T-cell (primary cell): ENCODE results near the gene EPHA10. TPM values are rescaled to one million over a fixed set of nuclear protein-coding genes. Genes with fewer than 3 reads are reported as not detected.

Experiments
- ATAC-seq, 4 experiments: fragments of 200-7000 bp in 3 of 4; fragments of 150-1000 bp in 1 of 4; cut with Tn5 transposase; replicated peaks in 1 of 4; 1 replicate in 3 of 4; 2 replicates in 1 of 4; pipeline ENCODE4 v1.10.0; 2021; ENCODE audit warnings: moderate library complexity in 3 of 4, mild to moderate bottlenecking in 2 of 4, moderate number of reproducible peaks in 1 of 4
- CTCF ChIA-PET, 2 donors: fragments of 300-600 bp; sonication (Branson Sonifier 250); formaldehyde crosslinking; loops; one replicate each; lab custom pipeline; 2022; ENCODE audit warnings: antibody characterized with exemption in 2 of 2; lab: Charles Lee
- POLR2A ChIA-PET, 2 donors: fragments of 300-600 bp; sonication (Branson Sonifier 250); formaldehyde crosslinking; loops; one replicate each; lab custom pipeline; 2022; ENCODE audit warnings: antibody characterized with exemption in 2 of 2; lab: Charles Lee
- DNase-seq, 35 experiments: peaks; one replicate each; pipeline versions ENCODE4 v3.0.0 to v3.0.0-alpha.2; 2013 to 2023
- H3K27ac ChIP-seq: one replicate; pipeline ENCODE4 v1.5.1; 2013; ENCODE audit warnings: low read length
- H3K27me3 ChIP-seq, 2 experiments: replicated peaks in 1 of 2; 1 replicate in 1 of 2; 2 replicates in 1 of 2; pipeline versions ENCODE4 v1.6.1 to v1.7.0; 2013; ENCODE audit warnings: low read length in 1 of 2, mixed read lengths in 1 of 2; ENCODE audit not compliant: control insufficient read depth in 2 of 2, insufficient read depth in 2 of 2; ENCODE audit errors: extremely low read depth in 1 of 2
- H3K36me3 ChIP-seq, 2 donors: 1 replicate in 1 of 2; 2 replicates in 1 of 2; pipeline versions ENCODE4 v1.6.1 to v1.7.0; 2013; ENCODE audit warnings: low read length in 1 of 2; ENCODE audit not compliant: control insufficient read depth in 2 of 2, insufficient read depth in 1 of 2; ENCODE audit errors: extremely low read depth in 1 of 2
- H3K4me1 ChIP-seq, 2 experiments: 1 replicate in 1 of 2; 2 replicates in 1 of 2; pipeline versions ENCODE4 v1.6.1 to v1.7.0; 2013; ENCODE audit warnings: low read length in 2 of 2, mixed read lengths in 1 of 2; ENCODE audit not compliant: insufficient read depth in 2 of 2, control insufficient read depth in 1 of 2; ENCODE audit errors: extremely low read depth in 1 of 2
- H3K4me3 ChIP-seq, 2 donors: 1 replicate in 1 of 2; 2 replicates in 1 of 2; pipeline versions ENCODE4 v1.5.1 to v1.7.0; 2013; ENCODE audit warnings: mild to moderate bottlenecking in 2 of 2, low read length in 1 of 2, moderate library complexity in 1 of 2; ENCODE audit not compliant: control insufficient read depth in 1 of 2; ENCODE audit errors: extremely low read depth in 1 of 2
- H3K9me3 ChIP-seq: 2 replicates; pipeline ENCODE4 v1.7.0; 2013
- H3K27ac Mint-ChIP-seq, 2 donors: one replicate each; pipeline ENCODE4 v1.8.0; 2020 to 2021; ENCODE audit warnings: mild to moderate bottlenecking in 2 of 2, mixed read lengths in 2 of 2
- H3K27me3 Mint-ChIP-seq, 2 donors: one replicate each; pipeline ENCODE4 v1.8.0; 2021 to 2022; ENCODE audit warnings: mixed read lengths in 2 of 2
- H3K36me3 Mint-ChIP-seq: one replicate; pipeline ENCODE4 v1.8.0; 2021; ENCODE audit warnings: mixed read lengths
- H3K4me1 Mint-ChIP-seq, 3 donors: one replicate each; pipeline ENCODE4 v1.8.0; 2020 to 2022; ENCODE audit warnings: mixed read lengths in 3 of 3, mild to moderate bottlenecking in 1 of 3
- H3K4me3 Mint-ChIP-seq, 3 donors: one replicate each; pipeline ENCODE4 v1.8.0; 2020 to 2022; ENCODE audit warnings: mild to moderate bottlenecking in 3 of 3, mixed read lengths in 3 of 3, moderate library complexity in 3 of 3
- H3K9me3 Mint-ChIP-seq, 3 donors: one replicate each; pipeline ENCODE4 v1.8.0; 2020 to 2022; ENCODE audit warnings: mixed read lengths in 3 of 3
- WGBS: methylation state at CpG from one replicate; pipeline ENCODE4 v1.1.5; 2013; ENCODE audit warnings: missing lambda C conversion rate; ENCODE audit not compliant: insufficient coverage; 5-methylcytosine and 5-hydroxymethylcytosine counted together
- total RNA-seq, 35 experiments: library from RNA in 6 of 35; stranded (reverse) in 6 of 35; fragments of 120-200 nt in 1 of 35; gene quantifications; one replicate each; pipeline versions ENCODE4 v1.2.1 to v1.2.4 and lab custom pipeline; 2013 to 2026

The EPHA10 gene
- total RNA-seq, 5 donors from 2014 or later (not counting 1 experiment from before 2014, with no cell fraction given), result 0.35 to 1.4 (median 0.72) TPM; not detected in 2

DNA sequence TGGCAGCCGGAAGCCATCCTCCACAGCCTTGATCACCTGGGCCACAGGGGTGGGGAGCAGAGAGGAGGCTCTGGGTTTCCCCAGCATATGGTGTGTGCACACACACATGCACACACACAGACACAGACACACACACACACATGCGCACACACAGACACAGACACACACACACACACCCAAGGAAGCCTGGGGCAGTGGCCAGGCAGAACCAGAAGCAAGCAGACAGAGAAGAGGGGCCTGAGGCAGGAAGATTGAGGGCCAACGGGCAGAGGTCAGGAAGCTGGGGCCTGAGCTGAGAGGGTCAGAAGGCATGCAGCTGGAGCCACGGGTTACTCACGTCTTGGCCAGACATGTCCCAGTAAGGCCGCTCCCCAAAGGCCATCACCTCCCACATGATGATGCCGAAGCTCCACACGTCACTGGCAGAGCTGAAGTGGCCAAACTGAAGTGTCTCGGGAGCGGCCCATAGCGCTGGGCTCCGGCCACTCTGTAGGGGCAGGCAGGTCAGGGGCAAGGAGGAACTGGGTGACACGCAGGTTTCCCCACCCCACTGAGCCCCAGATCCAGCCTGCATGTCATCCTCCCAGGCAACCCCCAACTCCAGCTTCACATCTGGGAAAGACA, 45.2 kb downstream of the EPHA10 start:
- ChIA-PET CTCF (no interaction called here), POLR2A (interaction anchor here in 1 of 2 donors (0.6 kb wide), 1 partner anchor 153 kb away, joined by 3 read pairs; no protein-coding TSS in a partner anchor)
- Mint-ChIP-seq H3K36me3 (no peaks in the 10 kb centered on the region), H3K4me3 (no peak overlapping the region), H3K4me1 (no peaks in the 10 kb centered on the region), H3K9me3 (no peaks in the 10 kb centered on the region), H3K27me3 (peaks cover 7 to 14% of the 10 kb centered on the region in 2 donors), H3K27ac (no peak overlapping the region)
- 93% methylated on average over 3 of the region's 13 CpGs for WGBS
- ATAC-seq (no peak), DNase-seq (no peak)
- Histone ChIP-seq H3K4me3 (no peak overlapping the region), H3K27me3 (peaks cover 0 to 34% of the 10 kb centered on the region in 2 experiments), H3K36me3 (no peaks in the 10 kb centered on the region), H3K9me3 (no peaks in the 10 kb centered on the region), H3K4me1 (no peaks in the 10 kb centered on the region), H3K27ac (no peak overlapping the region)

DNA sequence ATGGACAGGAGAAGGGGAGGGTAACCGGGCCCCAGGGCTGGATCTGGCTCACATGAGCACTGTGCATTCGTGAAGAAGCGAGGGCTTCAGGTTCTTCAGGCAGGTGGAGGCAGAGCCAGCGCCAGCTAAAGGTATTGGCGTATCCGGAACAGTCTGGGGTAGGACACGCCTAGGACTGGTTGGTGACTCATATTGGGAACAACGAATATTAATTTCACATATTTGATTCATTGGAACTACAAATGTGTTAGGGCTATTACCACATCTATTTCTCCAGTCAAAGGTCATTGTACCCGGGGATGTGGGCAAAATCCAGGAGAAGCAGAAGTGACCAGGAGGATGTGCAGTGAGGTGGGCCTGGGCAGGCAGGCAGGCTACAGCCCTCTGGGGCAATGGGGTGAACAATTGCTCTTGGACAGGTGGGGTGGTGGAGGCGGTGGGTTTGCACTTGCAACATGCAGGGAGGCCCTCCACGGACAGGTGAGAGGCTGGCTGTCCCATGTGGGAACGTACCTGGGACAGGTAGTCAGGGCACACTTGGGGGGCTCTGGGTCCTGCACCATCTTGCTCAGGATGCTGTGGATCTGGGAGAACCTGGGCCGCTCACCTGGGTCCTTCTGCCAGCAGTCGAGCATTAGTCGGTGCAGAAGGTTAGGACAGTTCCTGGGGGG, 45.9 kb downstream of the EPHA10 start:
- 69% methylated on average over 5 of the region's 15 CpGs for WGBS
- no peaks in the 10 kb centered on the region for H3K9me3 ChIP-seq
- H3K36me3 ChIP-seq, result no peaks in the 10 kb centered on the region
- Mint-ChIP-seq H3K4me1 (no peaks in the 10 kb centered on the region), H3K36me3 (no peaks in the 10 kb centered on the region), H3K4me3 (no peak overlapping the region), H3K27me3 (peaks cover 3 to 8% of the 10 kb centered on the region in 2 donors), H3K27ac (no peak overlapping the region), H3K9me3 (no peaks in the 10 kb centered on the region)
- no peak overlapping the region for H3K4me3 ChIP-seq
- no peak for ATAC-seq
- ChIA-PET CTCF (interaction anchor here in 1 of 2 donors (0.6 kb wide), 1 partner anchor 108 kb away, joined by 3 read pairs; no protein-coding TSS in a partner anchor), POLR2A (no interaction called here)
- no peak overlapping the region for H3K27ac ChIP-seq
- peaks cover 0 to 34% of the 10 kb centered on the region in 2 experiments for H3K27me3 ChIP-seq
- no peak for DNase-seq
- H3K4me1 ChIP-seq, result no peaks in the 10 kb centered on the region

DNA sequence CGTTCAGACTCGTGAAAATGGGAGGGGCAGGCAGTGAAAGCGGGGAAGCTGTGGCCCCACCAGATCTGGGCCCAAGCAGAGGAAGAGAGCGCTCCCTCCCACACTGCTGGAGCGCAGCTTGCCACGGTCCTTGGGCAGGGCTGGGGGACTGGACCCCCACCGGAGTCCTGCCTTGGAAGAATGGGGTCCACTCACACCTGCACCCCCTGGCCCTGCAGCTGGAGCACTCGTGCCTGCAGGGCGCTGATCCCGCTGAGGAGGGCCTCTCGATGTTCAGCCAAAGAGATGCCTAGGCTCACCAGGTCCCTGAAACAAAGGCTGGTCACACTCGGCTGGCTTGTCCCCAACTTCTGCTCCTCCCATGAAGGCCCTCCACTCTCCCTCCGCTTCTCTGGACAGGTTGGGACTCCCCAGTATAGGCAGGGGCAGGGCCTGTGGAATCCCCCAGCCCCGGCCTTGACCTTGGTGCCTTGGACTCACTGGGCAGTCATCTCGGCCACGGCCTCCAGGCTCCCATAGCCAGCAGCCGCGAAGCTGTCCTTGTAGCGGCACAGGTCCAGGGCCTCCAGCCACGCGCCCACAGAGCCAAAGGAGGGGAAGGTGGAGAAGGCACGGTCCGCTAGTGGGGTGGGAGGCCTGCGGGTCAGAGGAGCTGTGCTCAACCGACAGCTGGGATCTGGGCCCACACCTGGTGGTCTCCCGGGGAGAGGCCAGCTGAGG, 46.6 kb downstream of the EPHA10 start:
- H3K27ac ChIP-seq, result no peak overlapping the region
- H3K36me3 Mint-ChIP-seq, result no peaks in the 10 kb centered on the region
- ChIA-PET POLR2A (no interaction called here), CTCF (interaction anchor here in 1 of 2 donors (0.6 kb wide), 1 partner anchor 107 kb away, joined by 3 read pairs; no protein-coding TSS in a partner anchor)
- no peaks in the 10 kb centered on the region for H3K4me1 Mint-ChIP-seq
- no peak overlapping the region for H3K4me3 Mint-ChIP-seq
- no peaks in the 10 kb centered on the region for H3K36me3 ChIP-seq
- no peak overlapping the region for H3K4me3 ChIP-seq
- no peaks in the 10 kb centered on the region for H3K9me3 ChIP-seq
- H3K4me1 ChIP-seq, result no peaks in the 10 kb centered on the region
- 86% methylated on average over 23 of the region's 26 CpGs for WGBS
- H3K9me3 Mint-ChIP-seq, result no peaks in the 10 kb centered on the region
- DNase-seq (no peak), ATAC-seq (no peak)
- H3K27ac Mint-ChIP-seq, result no peak overlapping the region
- peaks cover 0 to 31% of the 10 kb centered on the region in 2 experiments for H3K27me3 ChIP-seq
- peaks cover 0 to 5% of the 10 kb centered on the region in 2 donors for H3K27me3 Mint-ChIP-seq

DNA sequence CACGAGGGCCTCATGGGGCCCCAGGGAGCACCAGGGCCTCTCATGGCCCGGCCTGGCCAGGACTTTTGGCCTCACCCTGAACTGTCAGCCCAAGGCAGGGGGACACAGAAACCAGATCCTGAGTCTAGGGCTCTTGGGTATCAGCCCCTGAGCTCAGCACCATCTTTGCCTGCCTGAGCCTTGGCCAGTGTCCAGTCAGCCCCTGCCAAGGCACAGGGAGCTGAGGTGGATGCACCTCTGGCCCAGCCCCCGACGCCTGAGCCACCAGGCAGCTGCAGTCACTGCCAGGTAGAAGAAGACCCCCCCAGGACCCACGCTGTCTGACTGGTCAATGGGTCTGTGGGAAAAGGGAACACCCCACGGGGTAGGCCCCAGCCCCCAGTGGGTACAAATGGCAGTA, 47.3 kb downstream of the EPHA10 start:
- Mint-ChIP-seq H3K4me1 (no peaks in the 10 kb centered on the region), H3K27me3 (peaks cover 0 to 5% of the 10 kb centered on the region in 2 donors), H3K4me3 (no peak overlapping the region), H3K36me3 (no peaks in the 10 kb centered on the region), H3K27ac (no peak overlapping the region), H3K9me3 (no peaks in the 10 kb centered on the region)
- ATAC-seq (no peak), DNase-seq (no peak)
- Histone ChIP-seq H3K36me3 (no peaks in the 10 kb centered on the region), H3K27me3 (peaks cover 0 to 31% of the 10 kb centered on the region in 2 experiments), H3K27ac (no peak overlapping the region), H3K4me3 (no peak overlapping the region), H3K4me1 (no peaks in the 10 kb centered on the region), H3K9me3 (no peaks in the 10 kb centered on the region)
- ChIA-PET POLR2A (no interaction called here), CTCF (interaction anchor here in 1 of 2 donors (0.6 kb wide), 1 partner anchor 117 kb away, joined by 15 read pairs; no protein-coding TSS in a partner anchor)
- whole genome bisulfite sequencing, result 94% methylated on average over 3 of the region's 6 CpGs

DNA sequence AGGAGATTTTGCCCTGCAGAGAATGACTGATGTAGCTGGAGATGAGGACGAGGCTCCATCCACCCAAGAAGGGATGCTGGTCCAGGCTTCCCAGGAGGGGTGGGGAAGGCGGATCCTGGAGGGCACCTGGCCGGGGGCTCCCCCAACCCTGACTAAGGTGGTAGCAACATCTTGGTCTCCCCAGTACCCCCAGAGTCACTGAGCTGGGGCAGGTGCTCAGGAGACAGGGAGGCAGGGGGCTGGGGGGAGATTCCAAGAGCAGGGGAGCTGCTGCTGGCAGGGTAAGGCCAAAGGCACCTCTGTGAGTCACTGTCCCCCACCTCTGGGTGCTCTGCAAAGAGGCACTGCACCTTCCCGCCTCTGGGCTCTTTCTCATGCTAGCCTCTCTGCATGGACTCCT, 48.6 kb downstream of the EPHA10 start:
- H3K4me1 Mint-ChIP-seq, result no peaks in the 10 kb centered on the region
- H3K36me3 Mint-ChIP-seq, result no peaks in the 10 kb centered on the region
- peaks cover 0 to 5% of the 10 kb centered on the region in 2 donors for H3K27me3 Mint-ChIP-seq
- H3K27me3 ChIP-seq, result peaks cover 0 to 25% of the 10 kb centered on the region in 2 experiments
- H3K4me1 ChIP-seq, result no peaks in the 10 kb centered on the region
- H3K36me3 ChIP-seq, result no peaks in the 10 kb centered on the region
- H3K9me3 Mint-ChIP-seq, result no peaks in the 10 kb centered on the region
- 73% methylated on average over 2 of the region's 4 CpGs for WGBS
- CTCF ChIA-PET, result no interaction called here
- POLR2A ChIA-PET, result no interaction called here
- no peak overlapping the region for H3K27ac ChIP-seq
- no peak overlapping the region for H3K4me3 Mint-ChIP-seq
- no peak overlapping the region for H3K27ac Mint-ChIP-seq
- ATAC-seq (no peak), DNase-seq (no peak)
- no peak overlapping the region for H3K4me3 ChIP-seq
- no peaks in the 10 kb centered on the region for H3K9me3 ChIP-seq

DNA sequence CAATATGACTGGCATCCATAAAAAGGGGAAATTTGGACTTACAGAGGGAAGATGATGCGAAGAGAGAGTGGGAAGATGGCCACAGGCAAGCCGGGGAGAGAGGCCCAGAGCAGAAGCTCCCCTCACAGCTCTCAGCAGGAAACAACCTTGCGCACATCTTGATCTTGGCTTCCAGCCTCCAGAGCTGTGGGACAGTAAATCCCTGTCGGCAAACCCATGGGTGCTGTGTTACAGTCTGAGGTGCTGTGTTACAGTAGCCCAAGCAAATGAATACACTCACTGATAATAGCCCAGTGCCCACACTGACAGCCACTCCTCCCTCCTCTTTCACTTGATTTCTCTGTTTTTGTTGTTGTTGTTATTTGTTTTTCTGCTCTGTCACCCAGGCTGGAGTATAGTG, 50.2 kb downstream of the EPHA10 start:
- H3K27ac ChIP-seq, result no peak overlapping the region
- H3K4me1 ChIP-seq, result no peaks in the 10 kb centered on the region
- H3K36me3 ChIP-seq, result no peaks in the 10 kb centered on the region
- Mint-ChIP-seq H3K4me1 (no peaks in the 10 kb centered on the region), H3K9me3 (no peaks in the 10 kb centered on the region), H3K27me3 (peaks cover 0 to 5% of the 10 kb centered on the region in 2 donors), H3K36me3 (no peaks in the 10 kb centered on the region), H3K27ac (no peak overlapping the region), H3K4me3 (no peak overlapping the region)
- H3K27me3 ChIP-seq, result peaks cover 0 to 19% of the 10 kb centered on the region in 2 experiments
- no peak for DNase-seq
- H3K4me3 ChIP-seq, result no peak overlapping the region
- no peak for ATAC-seq
- ChIA-PET CTCF (no interaction called here), POLR2A (no interaction called here)
- WGBS, result 60% methylated on average over 2 of the region's 4 CpGs
- no peaks in the 10 kb centered on the region for H3K9me3 ChIP-seq
